Motor neuron (in vitro differentiated cells): ENCODE measurements around the gene AP4M1. TPM values are rescaled to one million over a fixed set of nuclear protein-coding genes. Genes with fewer than 3 reads are reported as not detected.
A peak's percentile ranks its signal among the peaks of the same experiment; 100 is the strongest.

Experiments
- ATAC-seq, 8 experiments: fragments of 200-7000 bp; cut with Tn5 transposase; replicated peaks in 6 of 8; 2 replicates each; pipeline ENCODE4 v1.8.0; 2021; ENCODE audit warnings: mild to moderate bottlenecking in 8 of 8, moderate library complexity in 8 of 8
- H3K27ac ChIP-seq, 2 donors: fragments of 250-450 bp; sonication (Bioruptor Pico); 2 replicates each; pipeline ENCODE4 v1.9.0; 2021; ENCODE audit warnings: antibody characterized with exemption in 2 of 2, mild to moderate bottlenecking in 2 of 2, moderate library complexity in 1 of 2
- H3K4me1 ChIP-seq, 2 donors: fragments of 250-450 bp; sonication (Bioruptor Pico); replicated peaks in 1 of 2; 2 replicates each; pipeline ENCODE4 v1.6.1; 2021; ENCODE audit warnings: antibody characterized with exemption in 2 of 2, mild to moderate bottlenecking in 2 of 2, moderate library complexity in 1 of 2
- H3K4me3 ChIP-seq, 5 donors: fragments of 250-450 bp; sonication (Bioruptor Pico); 2 replicates each; pipeline ENCODE4 v1.9.0; 2021; ENCODE audit warnings: antibody characterized with exemption in 5 of 5, mild to moderate bottlenecking in 5 of 5, moderate library complexity in 4 of 5
- WGBS, 10 experiments: fragments of 450-650 bp; shearing (Covaris generic); methylation state at CpG; one replicate each; pipeline ENCODE4 v1.0.0; 2022; 5-methylcytosine and 5-hydroxymethylcytosine counted together
- in situ Hi-C, 9 experiments: fragments of 400-800 bp; cut with MboI; loops; one replicate each; pipeline ENCODE4 v1.15.0; 2021; ENCODE audit warnings: low sequenced_read_pairs in 9 of 9, low pct_unique_long_range_greater_than_20kb in 2 of 9; ENCODE audit not compliant: unreplicated experiment in 9 of 9
- total RNA-seq, 8 experiments: library from RNA; unstranded; fragments of 300-600 nt; gene quantifications; 2 replicates each; pipeline versions ENCODE4 v1.2.3 to v1.2.4, GENCODE V29; 2022

The AP4M1 gene
- total RNA-seq, 8 experiments from 2014 or later = 9.5 to 21.1 (median 16.3) TPM

DNA sequence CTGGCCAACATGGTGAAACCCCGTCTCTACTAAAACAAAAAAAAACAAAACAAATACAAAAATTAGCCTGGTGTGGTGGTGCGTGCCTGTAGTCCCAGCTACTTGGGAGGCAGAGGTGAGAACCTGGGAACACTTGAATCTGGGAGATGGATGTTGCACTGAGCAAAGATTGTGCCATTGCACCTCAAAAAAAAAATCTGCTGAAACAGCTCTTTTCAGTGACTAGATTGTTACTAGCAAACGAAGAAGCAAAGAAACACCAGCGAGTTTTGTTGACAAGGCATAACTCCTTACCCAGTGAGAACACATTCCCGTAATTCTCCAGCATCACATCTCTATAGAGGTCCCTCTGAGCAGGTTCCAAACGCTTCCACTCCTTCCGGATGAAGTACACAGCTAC is 26.6 kb upstream of the AP4M1 start:
- Histone ChIP-seq H3K27ac (no peak overlapping the region), H3K4me3 (no peak overlapping the region), H3K4me1 (peaks cover 0 to under 1% of the 10 kb centered on the region in 2 donors)
- ATAC-seq = no peak
- WGBS, 10 experiments = 82 to 100% (median 98%) methylated on average over 1 to 7 of the region's 7 CpGs; no CpG with 5 or more reads in 2 of the 10 experiments
- in situ Hi-C loops = no loop called here

DNA sequence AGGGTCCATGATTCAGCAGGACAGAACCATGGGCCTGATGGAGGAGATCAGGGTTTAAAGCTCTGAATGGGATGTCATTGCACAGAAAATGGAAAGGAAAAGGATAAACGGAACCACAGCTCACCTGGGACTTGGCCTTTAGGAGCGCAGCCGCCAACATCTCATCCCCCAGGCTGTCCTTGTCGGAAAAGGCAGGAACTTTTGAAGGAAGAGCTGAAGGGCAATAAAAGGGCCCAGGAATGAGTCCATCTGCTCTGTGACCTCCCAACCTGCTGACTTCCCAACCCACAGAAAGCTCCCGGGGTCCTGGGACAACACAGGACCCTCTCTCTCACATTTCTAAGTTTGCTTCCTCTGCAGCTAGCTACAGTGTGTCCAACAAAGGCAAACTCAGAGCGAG is 26.0 kb upstream of the AP4M1 start:
- in situ Hi-C loops = no loop called here
- Histone ChIP-seq H3K27ac (no peak overlapping the region), H3K4me1 (peaks cover 5 to 6% of the 10 kb centered on the region in 2 donors), H3K4me3 (no peak overlapping the region)
- no peak for ATAC-seq
- 96 to 100% (median 100%) methylated on average over 1 to 6 of the region's 6 CpGs; no CpG with 5 or more reads in 2 of the 10 experiments for WGBS, 10 experiments

DNA sequence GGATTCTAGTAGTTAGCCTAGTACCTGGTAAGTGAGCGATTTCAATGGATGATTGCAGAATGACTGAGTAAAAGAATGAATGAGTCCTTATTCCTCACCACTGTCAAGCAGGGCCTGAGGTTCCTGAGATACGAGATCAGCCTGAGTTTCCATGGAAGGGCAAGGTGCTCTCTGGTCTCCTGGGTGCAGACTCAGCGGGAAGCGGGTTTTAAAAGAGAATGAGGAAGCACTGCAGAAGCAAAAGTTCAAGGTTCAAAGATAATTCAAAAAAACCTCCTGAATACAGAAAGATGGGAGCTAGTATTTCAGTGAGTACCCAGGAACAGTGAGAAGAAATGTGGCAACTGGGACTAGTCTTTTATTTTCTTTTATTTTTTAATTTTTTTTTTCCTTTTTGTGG is 24.2 kb upstream of the AP4M1 start:
- 80 to 100% (median 97%) methylated on average over 1 to 4 of the region's 4 CpGs; no CpG with 5 or more reads in 2 of the 10 experiments for WGBS, 10 experiments
- peaks cover 6 to 8% of the 10 kb centered on the region in 2 donors for H3K4me1 ChIP-seq
- H3K27ac ChIP-seq = no peak overlapping the region
- no peak for ATAC-seq
- no peak overlapping the region for H3K4me3 ChIP-seq
- in situ Hi-C loops = no loop called here

DNA sequence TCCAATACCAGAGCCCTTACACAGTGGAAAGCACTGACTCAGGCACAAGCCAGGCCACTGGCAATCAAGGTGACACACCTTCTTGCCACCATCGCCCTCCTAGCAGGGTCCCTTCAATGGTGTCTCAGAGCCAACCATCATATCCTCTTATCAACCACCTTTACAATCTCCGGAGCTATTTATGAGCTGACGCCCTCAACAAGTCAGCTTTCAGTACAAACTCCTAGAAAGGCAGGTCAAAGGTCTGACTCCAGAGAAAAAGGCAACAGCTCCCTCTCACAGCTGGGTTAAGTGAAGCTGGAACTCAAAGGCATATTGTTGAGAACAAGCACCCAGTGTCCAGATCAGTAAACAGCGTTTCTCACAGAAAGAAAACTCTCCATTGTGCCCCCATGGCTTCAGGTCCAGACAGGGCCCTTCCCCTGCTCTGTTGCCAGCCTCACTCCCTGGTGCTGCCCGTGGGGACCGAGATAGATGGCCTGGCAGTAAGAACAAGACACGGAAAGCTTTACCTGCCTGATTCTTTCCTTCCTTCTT is 22.4 kb upstream of the AP4M1 start:
- no peak overlapping the region for H3K27ac ChIP-seq
- H3K4me3 ChIP-seq = no peak overlapping the region
- ATAC-seq = no peak
- H3K4me1 ChIP-seq = peaks cover 8 to 12% of the 10 kb centered on the region in 2 donors
- in situ Hi-C loops = no loop called here
- 67 to 100% (median 94%) methylated on average over 1 to 6 of the region's 7 CpGs; no CpG with 5 or more reads in 1 of the 10 experiments for WGBS, 10 experiments

DNA sequence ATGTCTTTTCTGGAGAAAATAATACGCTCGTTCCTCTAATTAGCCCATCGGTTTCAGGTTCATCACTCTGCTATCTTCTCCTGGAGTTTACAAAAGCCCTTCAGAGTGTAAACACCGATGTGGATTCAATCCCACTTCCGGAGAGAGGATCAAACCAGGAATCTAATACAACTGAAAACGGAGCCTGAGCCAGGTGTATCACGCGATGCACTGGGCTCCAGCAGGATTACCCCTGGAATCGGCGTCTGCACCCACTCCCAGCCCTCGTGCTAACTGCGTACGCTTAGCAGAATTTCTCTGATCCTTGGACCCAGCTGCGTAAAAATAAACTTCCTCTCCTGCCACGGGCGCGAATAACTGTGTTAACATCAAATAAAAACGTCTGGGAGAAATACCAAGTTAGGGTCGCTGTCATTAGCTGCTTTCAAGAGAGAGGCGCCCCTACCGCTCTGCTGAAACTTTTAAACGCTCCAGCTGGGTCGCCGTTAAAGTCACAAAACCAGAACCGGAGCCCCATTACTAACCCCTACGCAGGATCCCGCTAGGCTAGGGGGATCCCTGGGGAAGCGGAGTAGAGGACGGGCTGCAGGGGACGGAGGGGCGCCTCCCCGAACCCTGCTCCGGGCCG is 20.4 kb upstream of the AP4M1 start:
- Histone ChIP-seq H3K4me3 (peak overlapping the region; percentile 81 to 95 (median 92)), H3K4me1 (peaks cover 8 to 12% of the 10 kb centered on the region in 2 donors), H3K27ac (peak overlapping the region; percentile 97 to 98)
- ATAC-seq = peak in 3 of 8 experiments; percentile 5 to 16 (median 11)
- WGBS, 10 experiments = 0 to 13% (median 3%) methylated on average over 3 to 24 of the region's 34 CpGs; no CpG with 5 or more reads in 1 of the 10 experiments
- in situ Hi-C loops = no loop called here

DNA sequence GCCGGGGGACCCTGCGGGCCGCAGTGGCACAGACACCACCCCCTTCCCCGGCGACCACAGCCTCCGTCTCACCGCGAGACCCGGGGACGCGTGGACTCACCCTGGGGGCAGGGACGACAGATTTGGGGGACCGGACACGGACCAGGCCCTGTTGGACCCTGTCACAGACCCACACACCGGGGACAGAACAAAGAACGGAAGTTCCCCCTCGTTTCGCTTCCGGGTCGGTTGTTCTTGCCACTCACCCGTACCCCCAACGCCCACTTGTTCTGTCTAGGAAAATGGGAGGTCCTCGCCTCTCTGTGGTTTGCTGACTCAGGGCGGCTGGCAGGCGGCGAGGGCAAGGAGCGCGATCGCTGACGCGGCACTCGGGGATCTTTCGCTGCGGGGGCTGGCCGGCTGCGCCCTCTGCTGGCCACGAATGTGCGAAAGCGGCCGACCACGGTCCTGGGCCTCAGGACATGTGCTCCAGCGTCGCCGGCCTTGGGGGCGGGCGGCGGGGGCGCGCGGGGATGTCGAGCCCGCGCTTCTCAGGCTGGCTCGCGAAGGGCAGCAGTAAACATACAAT is 19.8 kb upstream of the AP4M1 start, which contains the start of gene ZNF3:
Gene ZNF3 (minus strand): TSS at position 189 of the 568 bp plus-strand sequence. CDS start 4,366 bp downstream, outside the sequence.
- peak; percentile 58 to 84 (median 82) for ATAC-seq
- Histone ChIP-seq H3K27ac (peak within 1 kb of the TSS; percentile 97 to 98), H3K4me3 (peak within 1 kb of the TSS; percentile 81 to 95 (median 92)), H3K4me1 (peaks cover 8 to 12% of the 10 kb centered on the region in 2 donors)
- 0% methylated on average over 4 to 15 of the region's 55 CpGs; no CpG with 5 or more reads in 8 of the 10 experiments for WGBS, 10 experiments
- in situ Hi-C loops = no loop called here

DNA sequence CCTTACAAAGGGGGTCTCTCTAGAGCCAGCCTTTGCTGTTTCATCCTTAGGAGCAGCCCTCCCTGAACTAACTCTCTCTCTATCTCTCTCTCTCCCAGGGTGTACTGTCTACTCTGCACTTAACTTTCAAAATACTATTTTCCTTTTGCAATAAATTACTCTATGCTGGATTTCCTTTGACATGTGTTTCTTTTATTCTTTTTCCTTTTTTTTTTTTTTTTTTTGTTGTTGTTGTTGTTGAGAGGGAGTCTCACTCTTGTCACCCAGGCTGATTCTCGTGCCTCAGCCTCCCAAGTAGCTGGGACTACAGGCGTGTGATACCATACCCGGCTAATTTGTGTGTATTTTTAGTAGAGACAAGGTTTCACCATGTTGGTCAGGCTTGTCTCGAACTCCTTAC is 18.5 kb upstream of the AP4M1 start:
- H3K27ac ChIP-seq = peak overlapping the region; percentile 49 to 91
- ATAC-seq = peak in 2 of 8 experiments; percentile 5 to 8
- in situ Hi-C loops = no loop called here
- WGBS, 10 experiments = 36 to 86% (median 61%) methylated on average over 3 to 4 of the region's 4 CpGs; no CpG with 5 or more reads in 2 of the 10 experiments
- H3K4me1 ChIP-seq = peaks cover 8 to 14% of the 10 kb centered on the region in 2 donors
- H3K4me3 ChIP-seq = peak overlapping the region in 4 of 5 donors; percentile 81 to 95 (median 90)

DNA sequence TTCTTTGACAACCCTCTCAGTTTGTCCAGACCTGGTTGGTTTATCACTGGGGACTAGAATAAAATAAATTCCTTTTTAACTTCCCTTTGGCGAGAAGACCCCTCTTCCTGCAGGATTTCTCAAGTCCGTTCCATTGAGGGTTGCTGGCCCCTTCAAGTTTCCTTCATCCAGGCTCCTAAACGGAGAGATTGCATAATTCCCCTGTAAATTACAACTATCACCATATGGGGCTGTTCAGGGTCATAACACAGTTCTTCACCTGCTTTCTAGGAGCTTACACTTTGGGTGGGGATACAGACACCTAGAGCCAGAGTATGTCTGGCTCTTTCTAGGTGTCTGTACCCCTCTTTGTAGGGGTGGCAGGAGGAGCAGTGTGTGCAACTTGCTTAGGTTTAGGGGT is 15.9 kb upstream of the AP4M1 start:
- in situ Hi-C loops = no loop called here
- ATAC-seq = no peak
- Histone ChIP-seq H3K4me3 (no peak overlapping the region), H3K27ac (no peak overlapping the region), H3K4me1 (peaks cover 10 to 18% of the 10 kb centered on the region in 2 donors)
- WGBS, 10 experiments = 56 to 100% (median 86%) methylated on average over 1 to 3 of the region's 3 CpGs; no CpG with 5 or more reads in 3 of the 10 experiments

DNA sequence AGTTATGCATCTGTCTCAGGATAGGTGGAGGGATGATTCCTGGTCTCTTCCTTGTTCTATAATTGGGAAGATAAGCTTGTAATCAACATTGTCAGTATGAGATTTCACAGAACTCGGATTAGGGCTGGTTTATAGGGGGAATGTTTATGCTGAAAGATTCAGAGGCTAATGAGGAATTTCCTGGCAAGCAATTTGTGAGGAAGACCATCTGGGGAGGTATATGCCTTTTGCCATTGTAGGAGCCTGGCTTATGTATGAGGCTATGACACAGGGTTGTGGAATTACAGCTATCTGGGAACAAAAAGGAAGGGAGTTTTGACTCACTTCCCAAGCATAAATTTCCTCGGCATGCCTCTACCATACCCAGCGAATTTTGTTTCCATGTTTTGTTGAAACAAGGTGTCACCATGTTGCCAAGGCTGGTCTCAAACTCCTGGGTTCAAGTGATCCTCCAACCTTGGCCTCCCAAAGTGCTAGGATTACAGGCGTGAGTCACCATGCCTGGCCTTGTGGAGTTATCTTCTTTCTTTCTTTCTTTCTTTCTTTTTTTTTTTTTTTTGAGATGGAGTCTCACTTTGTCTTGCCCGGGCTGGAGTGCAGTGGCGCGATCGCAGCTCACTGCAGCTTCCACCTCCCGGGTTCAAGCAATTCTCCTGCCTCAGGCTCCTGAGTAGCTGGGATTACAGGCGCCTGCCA is 14.2 kb upstream of the AP4M1 start:
- Histone ChIP-seq H3K4me3 (no peak overlapping the region), H3K4me1 (peaks cover 10 to 18% of the 10 kb centered on the region in 2 donors), H3K27ac (no peak overlapping the region)
- peak in 3 of 8 experiments; percentile 2 to 18 (median 8) for ATAC-seq
- in situ Hi-C loops = no loop called here
- 0 to 90% (median 76%) methylated on average over 1 to 5 of the region's 10 CpGs for WGBS, 10 experiments

DNA sequence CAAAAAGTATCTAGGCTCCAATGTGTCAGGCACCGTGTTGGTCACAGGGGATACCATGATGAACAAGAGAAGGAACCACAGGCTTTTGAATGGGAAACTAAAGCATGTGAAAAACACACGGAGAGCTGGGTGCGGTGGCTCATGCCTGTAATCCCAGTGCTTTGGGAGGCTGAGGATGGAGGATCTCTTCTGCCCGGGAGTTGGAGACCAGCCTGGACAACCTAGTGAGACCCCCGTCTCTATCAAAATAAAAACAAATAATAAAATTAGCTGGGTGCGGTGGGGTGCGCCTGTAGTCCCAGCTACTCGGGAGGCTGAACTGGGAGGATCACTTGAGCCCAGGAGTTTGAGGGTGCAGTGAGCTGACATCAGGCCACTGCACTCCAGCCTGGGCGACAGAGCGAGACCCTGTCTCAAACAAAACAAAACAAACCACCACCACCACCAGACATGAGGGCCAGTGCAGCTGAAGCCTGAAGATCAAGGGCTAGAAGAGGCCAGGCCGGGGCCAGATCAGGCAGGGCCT is 13.3 kb upstream of the AP4M1 start:
- H3K4me3 ChIP-seq = peak overlapping the region; percentile 59 to 94 (median 70)
- ATAC-seq = peak in 1 of 8 experiments; percentile 11
- 33 to 100% (median 86%) methylated on average over 1 to 11 of the region's 11 CpGs; no CpG with 5 or more reads in 1 of the 10 experiments for WGBS, 10 experiments
- H3K4me1 ChIP-seq = peaks cover 10 to 14% of the 10 kb centered on the region in 2 donors
- H3K27ac ChIP-seq = peak overlapping the region; percentile 78 to 93
- in situ Hi-C loops = no loop called here

DNA sequence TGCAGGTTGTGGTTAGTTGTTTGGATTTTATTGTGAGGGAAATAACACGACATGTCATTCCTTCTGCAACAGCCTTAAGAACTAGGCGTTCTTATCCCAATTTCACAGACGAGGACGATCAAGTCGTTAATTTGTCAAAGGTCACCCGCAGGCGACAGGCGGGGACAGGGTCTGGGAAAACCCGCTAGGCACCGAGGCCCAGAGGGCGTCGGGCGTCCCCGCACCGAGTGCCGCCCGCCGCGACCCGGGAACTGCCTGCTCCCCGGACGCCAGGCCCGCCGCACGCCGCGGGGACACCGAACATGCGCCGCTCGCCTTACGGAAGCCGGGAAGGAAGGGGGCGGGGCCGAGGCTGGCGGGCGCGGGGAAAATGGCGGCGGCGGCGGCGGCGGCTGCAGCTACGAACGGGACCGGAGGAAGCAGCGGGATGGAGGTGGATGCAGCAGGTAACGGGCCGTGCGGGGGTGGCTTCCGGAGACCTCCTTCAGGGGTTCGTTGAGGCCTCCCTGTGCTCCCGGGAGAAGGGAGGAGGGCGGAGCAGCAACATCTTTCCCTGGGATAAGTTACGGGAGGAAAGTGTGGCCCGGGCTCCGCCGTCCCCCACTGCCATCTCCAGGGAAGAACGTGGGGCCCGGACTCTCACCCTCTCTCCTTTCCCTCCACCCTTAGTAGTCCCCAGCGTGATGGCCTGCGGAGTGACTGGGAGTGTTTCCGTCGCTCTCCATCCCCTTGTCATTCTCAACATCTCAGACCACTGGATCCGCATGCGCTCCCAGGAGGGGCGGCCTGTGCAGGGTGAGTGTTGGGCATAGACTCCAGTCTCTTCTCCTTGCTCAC is 12.6 kb upstream of the AP4M1 start, which contains the start of gene COPS6:
Gene COPS6 (plus strand): TSS at position 349 of the 837 bp plus-strand sequence. CDS start 22 bp downstream, at position 371.
- Histone ChIP-seq H3K4me1 (peaks cover 10 to 12% of the 10 kb centered on the region in 2 donors), H3K27ac (peak within 1 kb of the TSS; percentile 78 to 93), H3K4me3 (peak within 1 kb of the TSS; percentile 59 to 94 (median 70))
- ATAC-seq = peak; percentile 15 to 88 (median 76)
- in situ Hi-C loops = no loop called here
- 0 to 20% (median 1%) methylated on average over 1 to 17 of the region's 68 CpGs; no CpG with 5 or more reads in 3 of the 10 experiments for WGBS, 10 experiments
